Astrocyte of the cerebellum (primary cell): ENCODE measurements around the gene LMAN1L.
A peak's percentile ranks its signal among the peaks of the same experiment; 100 is the strongest.

Experiments used
- DNase-seq: peaks from one replicate; pipeline ENCODE4 v3.0.0-alpha.2; 2011; ENCODE audit warnings: low read depth
- H3K4me3 ChIP-seq: 2 replicates; pipeline ENCODE4 v1.5.1; 2011; ENCODE audit warnings: mild to moderate bottlenecking, low read depth, low read length, moderate library complexity
- in situ Hi-C: cut with HindIII; loops from 2 replicates; pipeline ENCODE4 v1.10.0; 2017; ENCODE audit warnings: low sequenced_read_pairs
- TF ChIP-seq, protein P1 (sequence below): IDR thresholded peaks from 2 replicates; pipeline ENCODE4 v1.5.1; 2012; ENCODE audit warnings: low read length, low read depth, moderate library complexity, mild to moderate bottlenecking; ENCODE audit errors: missing control alignments

LMAN1L gene

GRCh38 chr15:74807282-74807681, 5.4 kb upstream of the LMAN1L start:
- in situ Hi-C loops, result no loop called here
- DNase-seq, result no peak
- TF ChIP-seq, protein P1, sequence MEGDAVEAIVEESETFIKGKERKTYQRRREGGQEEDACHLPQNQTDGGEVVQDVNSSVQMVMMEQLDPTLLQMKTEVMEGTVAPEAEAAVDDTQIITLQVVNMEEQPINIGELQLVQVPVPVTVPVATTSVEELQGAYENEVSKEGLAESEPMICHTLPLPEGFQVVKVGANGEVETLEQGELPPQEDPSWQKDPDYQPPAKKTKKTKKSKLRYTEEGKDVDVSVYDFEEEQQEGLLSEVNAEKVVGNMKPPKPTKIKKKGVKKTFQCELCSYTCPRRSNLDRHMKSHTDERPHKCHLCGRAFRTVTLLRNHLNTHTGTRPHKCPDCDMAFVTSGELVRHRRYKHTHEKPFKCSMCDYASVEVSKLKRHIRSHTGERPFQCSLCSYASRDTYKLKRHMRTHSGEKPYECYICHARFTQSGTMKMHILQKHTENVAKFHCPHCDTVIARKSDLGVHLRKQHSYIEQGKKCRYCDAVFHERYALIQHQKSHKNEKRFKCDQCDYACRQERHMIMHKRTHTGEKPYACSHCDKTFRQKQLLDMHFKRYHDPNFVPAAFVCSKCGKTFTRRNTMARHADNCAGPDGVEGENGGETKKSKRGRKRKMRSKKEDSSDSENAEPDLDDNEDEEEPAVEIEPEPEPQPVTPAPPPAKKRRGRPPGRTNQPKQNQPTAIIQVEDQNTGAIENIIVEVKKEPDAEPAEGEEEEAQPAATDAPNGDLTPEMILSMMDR, result no peak

GRCh38 chr15:74808078-74808839, 4.4 kb upstream of the LMAN1L start:
- TF ChIP-seq, protein P1, result no peak
- DNase-seq, result no peak
- in situ Hi-C loops, result no loop called here
- H3K4me3 ChIP-seq, result no peak overlapping the region

More at GRCh38 chr15:74807282-74807681, 5.4 kb upstream of the LMAN1L start:
- no peak overlapping the region for H3K4me3 ChIP-seq

- H3K4me3 ChIP-seq, result no peak overlapping the region
- TF ChIP-seq, protein P1, result peak; percentile 16
- no peak for DNase-seq
- in situ Hi-C loops, result no loop called here
These were observed 3.8 kb upstream of the LMAN1L start for GRCh38 chr15:74808840-74809229.

GRCh38 chr15:74809242-74809641, 3.4 kb upstream of the LMAN1L start:
- no peak overlapping the region for H3K4me3 ChIP-seq
- in situ Hi-C loops, result no loop called here
- no peak for DNase-seq
- TF ChIP-seq, protein P1, result no peak

DNA sequence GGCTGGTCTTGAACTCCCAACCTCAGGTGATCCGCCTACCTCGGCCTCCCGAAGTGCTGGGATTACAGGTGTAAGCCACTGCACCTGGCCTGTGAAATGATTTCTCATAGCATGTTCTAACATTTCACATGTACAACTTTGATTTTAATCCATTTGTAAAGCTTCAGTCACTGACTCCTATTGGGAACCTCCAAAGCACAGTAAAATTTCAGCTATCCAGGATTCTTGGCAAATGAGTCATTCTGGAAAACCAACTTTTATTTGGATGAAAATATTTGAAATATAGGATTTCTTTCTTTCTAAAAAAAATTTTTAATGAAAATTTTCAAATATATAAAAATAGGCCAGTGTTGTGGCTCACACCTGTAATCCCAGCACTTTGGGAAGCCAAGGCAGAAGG, 2.7 kb upstream of the LMAN1L start:
- in situ Hi-C loops, result no loop called here
- TF ChIP-seq, protein P1, result no peak
- H3K4me3 ChIP-seq, result no peak overlapping the region
- no peak for DNase-seq

DNA sequence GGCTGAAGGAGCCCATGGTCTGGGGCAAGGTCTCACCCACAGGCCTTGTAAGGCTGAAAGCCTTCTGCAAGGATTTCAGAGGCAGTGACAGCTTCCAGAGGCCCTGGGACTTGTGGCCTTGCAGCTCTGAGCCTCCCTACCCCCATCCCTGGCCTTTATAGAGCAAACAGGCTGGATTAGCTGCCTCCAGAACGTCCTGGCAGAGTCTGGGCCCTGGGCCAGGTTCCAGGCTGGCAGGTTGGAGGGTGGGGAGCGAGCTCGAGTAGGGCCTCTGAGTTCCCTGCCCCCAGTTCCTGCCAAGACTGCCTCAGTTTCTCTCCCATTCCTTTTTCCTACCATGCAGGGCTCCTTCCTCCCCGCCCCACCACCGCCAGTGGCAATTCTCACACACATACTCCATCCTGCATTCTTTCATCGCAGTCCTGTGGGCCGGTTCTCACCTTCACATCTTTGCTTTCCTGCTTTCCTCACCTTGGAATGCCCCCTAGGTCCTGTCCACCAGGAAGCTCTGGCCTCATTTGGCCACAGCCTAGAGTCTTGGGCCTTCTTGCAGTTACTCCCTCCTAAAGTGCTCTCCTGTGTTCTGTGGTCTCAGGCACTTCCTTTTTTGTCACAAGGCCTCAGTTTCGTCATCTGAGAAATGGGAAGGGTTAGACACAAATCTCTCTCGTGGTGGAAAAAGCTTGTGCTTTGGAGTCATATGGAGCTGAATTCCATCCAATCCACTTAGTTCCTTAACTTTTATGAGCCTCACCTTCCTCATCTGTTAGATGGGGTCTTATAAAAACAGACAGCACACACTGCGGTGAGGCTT, 2.7 kb downstream of the LMAN1L start:
- in situ Hi-C loops, result loop anchor here (5.0 kb wide), 1 partner anchor 43 kb away; no protein-coding TSS in a partner anchor
- no peak overlapping the region for H3K4me3 ChIP-seq
- no peak for DNase-seq
- TF ChIP-seq, protein P1, result no peak
